HUES48 (cell line): ENCODE measurements around the gene OSBP2.

Experiments
- H3K27ac ChIP-seq: one replicate; pipeline ENCODE4 v1.7.0; 2013; ENCODE audit warnings: low read depth, low read length, inconsistent platforms
- H3K27me3 ChIP-seq: 2 replicates; pipeline ENCODE4 v1.6.1; 2013; ENCODE audit warnings: mild to moderate bottlenecking, low read length; ENCODE audit not compliant: control insufficient read depth, insufficient read depth
- H3K36me3 ChIP-seq: 2 replicates; pipeline ENCODE4 v1.6.1; 2013; ENCODE audit warnings: low read length; ENCODE audit not compliant: control insufficient read depth, insufficient read depth
- H3K4me1 ChIP-seq: 2 replicates; pipeline ENCODE4 v1.6.1; 2013; ENCODE audit warnings: mild to moderate bottlenecking, low read length; ENCODE audit not compliant: control insufficient read depth, insufficient read depth
- H3K4me3 ChIP-seq: 2 replicates; pipeline ENCODE4 v1.5.1; 2013; ENCODE audit warnings: mild to moderate bottlenecking, low read depth, low read length
- H3K9ac ChIP-seq: 2 replicates; pipeline ENCODE4 v1.6.1; 2013; ENCODE audit warnings: mild to moderate bottlenecking, low read depth, low read length, moderate library complexity
- H3K9me3 ChIP-seq: 2 replicates; pipeline ENCODE4 v1.6.1; 2013; ENCODE audit warnings: low read length; ENCODE audit not compliant: control insufficient read depth, insufficient read depth

The OSBP2 gene

DNA sequence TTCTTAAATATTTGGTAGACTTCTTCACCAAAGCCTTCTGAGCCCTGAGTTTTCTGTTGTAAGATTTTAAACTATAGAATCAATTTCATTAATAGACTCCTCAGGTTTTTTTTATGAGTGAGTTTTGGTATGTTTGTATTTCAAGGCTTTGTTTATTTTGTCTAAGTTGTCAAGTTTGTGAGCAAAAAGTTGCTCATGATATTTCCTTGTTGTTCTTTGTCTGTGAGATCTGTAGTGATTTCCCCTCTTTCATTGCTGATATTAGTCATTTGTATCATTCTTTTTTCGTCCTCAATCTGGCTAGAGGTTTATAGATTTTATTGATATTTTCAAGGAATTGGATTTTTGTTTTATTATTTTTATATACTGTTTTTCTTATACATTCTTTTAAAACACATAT is 152.9 kb downstream of the OSBP2 start:
- H3K4me3 ChIP-seq = no peak overlapping the region
- no peak overlapping the region for H3K27ac ChIP-seq
- H3K9me3 ChIP-seq = no peaks in the 10 kb centered on the region
- H3K4me1 ChIP-seq = no peaks in the 10 kb centered on the region
- no peaks in the 10 kb centered on the region for H3K27me3 ChIP-seq
- no peak overlapping the region for H3K9ac ChIP-seq
- no peaks in the 10 kb centered on the region for H3K36me3 ChIP-seq

GRCh38 chr22:30855266-30855665 is 160.6 kb downstream of the OSBP2 start:
- Histone ChIP-seq H3K36me3 (no peaks in the 10 kb centered on the region), H3K4me3 (no peak overlapping the region), H3K9ac (no peak overlapping the region), H3K9me3 (no peaks in the 10 kb centered on the region), H3K27me3 (no peaks in the 10 kb centered on the region), H3K27ac (no peak overlapping the region), H3K4me1 (no peaks in the 10 kb centered on the region)

GRCh38 chr22:30855677-30856518 is 161.2 kb downstream of the OSBP2 start:
- H3K9ac ChIP-seq = no peak overlapping the region
- no peaks in the 10 kb centered on the region for H3K9me3 ChIP-seq
- H3K27ac ChIP-seq = no peak overlapping the region
- H3K4me1 ChIP-seq = no peaks in the 10 kb centered on the region
- H3K36me3 ChIP-seq = no peaks in the 10 kb centered on the region
- H3K27me3 ChIP-seq = no peaks in the 10 kb centered on the region
- no peak overlapping the region for H3K4me3 ChIP-seq

DNA sequence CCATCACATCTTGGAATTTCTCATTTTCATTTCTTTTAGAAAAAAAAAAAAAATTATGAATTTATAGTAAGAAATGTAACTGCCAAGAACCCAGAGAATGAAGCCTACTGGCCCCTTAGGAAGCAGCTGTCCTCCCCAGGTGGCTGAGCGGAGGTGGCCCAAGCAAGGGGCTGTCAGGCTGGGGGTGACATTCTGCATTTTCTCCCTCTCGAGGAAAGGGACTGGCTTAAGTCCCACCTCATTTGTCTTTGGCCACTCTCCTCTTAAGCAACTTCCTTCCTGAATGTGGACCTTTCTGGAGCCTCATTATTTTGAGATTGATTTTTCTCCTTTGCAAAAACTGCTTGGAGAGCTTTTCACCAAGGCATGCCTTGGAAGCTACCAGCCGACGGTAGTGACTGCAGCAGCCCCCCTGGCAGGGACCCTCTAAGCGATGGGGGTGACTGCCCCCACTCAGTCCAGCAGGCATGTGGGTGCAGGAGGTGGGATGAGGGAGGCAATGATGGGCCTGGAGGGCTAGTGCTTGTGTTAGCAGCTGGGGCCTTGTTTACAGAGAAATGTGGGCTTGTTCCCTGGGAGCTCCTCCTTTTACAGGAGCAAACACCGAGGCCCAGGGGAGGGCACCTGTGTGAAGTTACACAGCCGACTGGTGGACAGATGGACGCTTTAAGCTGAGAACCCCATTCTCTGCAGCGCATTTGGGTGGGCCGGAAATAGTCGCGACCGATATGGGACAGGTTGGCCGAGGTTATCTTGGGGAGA is 162.2 kb downstream of the OSBP2 start:
- H3K36me3 ChIP-seq = no peaks in the 10 kb centered on the region
- no peaks in the 10 kb centered on the region for H3K4me1 ChIP-seq
- H3K4me3 ChIP-seq = no peak overlapping the region

GRCh38 chr22:30857791-30858190 is 163.1 kb downstream of the OSBP2 start:
- Histone ChIP-seq H3K4me1 (no peaks in the 10 kb centered on the region), H3K9ac (no peak overlapping the region), H3K4me3 (no peak overlapping the region), H3K9me3 (no peaks in the 10 kb centered on the region), H3K27me3 (no peaks in the 10 kb centered on the region), H3K27ac (no peak overlapping the region), H3K36me3 (no peaks in the 10 kb centered on the region)

More for the DNA sequence above, 162.2 kb downstream of the OSBP2 start:
- Histone ChIP-seq H3K27ac (no peak overlapping the region), H3K9me3 (no peaks in the 10 kb centered on the region), H3K27me3 (no peaks in the 10 kb centered on the region), H3K9ac (no peak overlapping the region)

- Histone ChIP-seq H3K27ac (no peak overlapping the region), H3K4me3 (no peak overlapping the region), H3K9ac (no peak overlapping the region), H3K27me3 (no peaks in the 10 kb centered on the region), H3K4me1 (no peaks in the 10 kb centered on the region; the same call in 1 of the 2 replicates), H3K36me3 (no peaks in the 10 kb centered on the region), H3K9me3 (no peaks in the 10 kb centered on the region)
Measured at GRCh38 chr22:30858976-30859713, 164.5 kb downstream of the OSBP2 start.

DNA sequence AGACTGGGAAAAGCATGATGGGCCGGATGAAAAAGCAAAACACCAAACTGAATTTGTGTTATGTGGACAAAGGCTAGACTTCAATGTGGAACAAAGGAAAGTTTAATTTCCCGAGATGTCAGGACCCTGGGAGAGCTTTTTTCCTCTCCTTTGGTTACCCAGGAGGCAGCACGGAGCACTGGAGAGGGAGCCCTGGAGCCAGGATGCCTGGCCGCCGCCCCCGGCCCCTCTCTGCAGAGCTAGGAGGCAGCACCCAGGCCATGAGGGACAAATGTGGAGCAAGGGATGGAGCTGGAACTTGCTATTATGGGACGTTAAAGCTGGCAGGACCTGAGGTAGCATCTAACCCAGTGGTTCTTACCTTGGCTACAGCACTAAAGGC is 165.0 kb downstream of the OSBP2 start:
- no peaks in the 10 kb centered on the region; the same call in 1 of the 2 replicates for H3K4me1 ChIP-seq
- H3K9ac ChIP-seq = no peak overlapping the region
- no peaks in the 10 kb centered on the region for H3K27me3 ChIP-seq
- H3K4me3 ChIP-seq = no peak overlapping the region
- no peak overlapping the region for H3K27ac ChIP-seq
- no peaks in the 10 kb centered on the region for H3K36me3 ChIP-seq
- H3K9me3 ChIP-seq = no peaks in the 10 kb centered on the region

GRCh38 chr22:30860176-30861105 is 165.8 kb downstream of the OSBP2 start:
- Histone ChIP-seq H3K27me3 (no peaks in the 10 kb centered on the region), H3K4me1 (no peaks in the 10 kb centered on the region; the same call in 1 of the 2 replicates), H3K4me3 (no peak overlapping the region), H3K27ac (no peak overlapping the region), H3K9ac (no peak overlapping the region), H3K36me3 (no peaks in the 10 kb centered on the region), H3K9me3 (no peaks in the 10 kb centered on the region)

DNA sequence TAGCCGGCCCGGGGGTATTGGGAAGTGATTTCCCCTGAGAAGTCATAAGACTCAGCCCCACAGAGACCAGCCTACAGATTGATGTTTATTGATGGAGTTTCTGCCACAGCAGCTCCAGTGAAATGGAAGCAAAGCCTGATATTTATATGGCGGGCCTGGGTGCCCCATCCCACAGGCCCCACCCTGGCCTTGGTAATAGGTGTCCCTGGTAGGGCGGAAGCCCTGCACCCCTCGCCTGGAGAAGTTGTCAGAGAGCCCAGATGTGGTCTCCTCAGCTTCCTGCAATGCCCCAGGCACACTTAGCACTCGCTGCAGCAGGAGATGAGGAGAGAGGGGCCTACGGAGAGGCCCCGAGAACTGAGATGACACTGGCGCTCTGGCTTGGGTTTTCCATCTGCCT is 166.5 kb downstream of the OSBP2 start:
- Histone ChIP-seq H3K4me1 (no peaks in the 10 kb centered on the region; the same call in 1 of the 2 replicates), H3K36me3 (no peaks in the 10 kb centered on the region), H3K9me3 (no peaks in the 10 kb centered on the region), H3K9ac (no peak overlapping the region), H3K27me3 (no peaks in the 10 kb centered on the region), H3K4me3 (no peak overlapping the region), H3K27ac (no peak overlapping the region)
